IPS-11a (cell line): ENCODE results near the gene SI.
"Not testable (repeated sequence)": the region's sequence is repeated elsewhere in the genome, so short reads cannot be mapped to it uniquely, and the experiment has no call there.

Source experiments
- H3K4me3 ChIP-seq: one replicate; pipeline ENCODE4 v1.5.1; 2013; ENCODE audit warnings: low read depth, low read length, control low read depth

The SI gene

DNA sequence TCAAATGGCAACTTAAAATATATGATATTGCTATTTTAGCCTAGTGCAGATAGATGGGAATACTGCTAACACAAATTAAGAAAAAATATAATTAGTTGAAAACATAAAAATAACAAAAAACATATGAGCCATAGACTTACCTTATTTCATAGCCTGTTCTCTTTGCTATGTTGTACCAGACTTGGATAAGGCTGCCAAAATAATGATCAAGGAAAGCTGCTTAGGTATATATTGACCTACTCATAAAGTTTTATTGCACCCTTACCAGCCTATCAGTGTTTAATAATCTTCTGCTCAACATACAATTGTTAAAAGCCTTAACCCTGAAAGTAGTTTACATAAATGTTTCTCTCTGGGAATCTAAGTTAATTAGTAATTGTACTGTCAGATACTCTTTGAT, at the start of gene SI:
Gene SI (minus strand): TSS at position 204 of the 400 bp plus-strand sequence. CDS start 2,484 bp downstream, outside the sequence.
- no peak within 1 kb of the TSS for H3K4me3 ChIP-seq

DNA sequence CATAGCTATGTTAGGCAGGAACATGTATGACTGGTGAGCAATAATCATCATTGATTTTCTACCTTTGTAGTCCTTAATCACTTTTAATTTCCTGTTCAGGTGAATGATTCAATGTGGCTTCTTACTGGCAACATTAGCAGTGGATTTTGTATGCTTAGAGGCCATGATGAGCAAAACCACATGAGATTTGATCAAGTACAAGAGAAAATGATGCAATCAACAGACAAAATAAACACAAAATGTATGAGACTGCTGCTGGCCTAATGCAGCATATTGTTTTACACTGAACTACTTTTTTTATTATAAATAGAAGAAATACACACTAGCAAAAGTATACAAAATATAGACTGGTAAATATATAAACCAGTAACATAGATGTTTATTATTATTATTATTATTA, 47.5 kb upstream of the SI start:
- no peak overlapping the region for H3K4me3 ChIP-seq

DNA sequence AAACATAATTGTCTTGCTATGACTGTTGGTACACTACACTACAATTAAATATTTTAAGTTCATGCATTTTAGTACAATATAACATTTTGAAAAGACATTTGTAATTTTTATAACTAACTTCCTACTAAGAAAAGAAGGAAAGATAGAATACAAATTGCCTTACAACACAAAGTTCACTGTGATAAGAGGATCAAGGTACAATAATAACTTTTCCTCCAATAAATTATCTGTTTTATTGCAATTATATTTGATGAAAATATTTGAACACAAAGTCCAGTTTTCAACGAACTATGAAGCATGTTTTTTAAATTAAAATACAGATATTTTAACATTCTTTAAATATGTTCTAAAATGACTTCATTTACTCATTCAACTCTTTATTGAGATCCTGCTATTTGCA, 33.1 kb upstream of the SI start:
- H3K4me3 ChIP-seq, result no peak overlapping the region

DNA sequence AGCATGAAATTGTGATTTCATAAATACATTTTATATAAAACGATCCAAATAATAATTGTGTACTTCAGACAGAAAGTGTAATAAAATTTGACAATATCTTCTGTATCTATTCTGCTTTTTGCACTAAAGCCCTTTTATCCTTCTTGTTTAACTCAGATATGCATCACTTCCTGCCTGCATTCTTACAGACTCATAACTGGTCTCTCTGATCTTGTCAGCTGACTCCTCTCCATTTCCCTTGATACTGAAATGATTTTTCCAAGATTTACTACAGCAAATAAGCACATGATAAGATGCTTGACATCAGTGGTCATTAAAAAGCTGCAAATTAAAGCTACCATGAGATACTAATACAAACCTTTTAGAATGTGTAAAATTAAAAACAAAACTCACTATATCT, 25.3 kb upstream of the SI start:
- no peak overlapping the region for H3K4me3 ChIP-seq

DNA sequence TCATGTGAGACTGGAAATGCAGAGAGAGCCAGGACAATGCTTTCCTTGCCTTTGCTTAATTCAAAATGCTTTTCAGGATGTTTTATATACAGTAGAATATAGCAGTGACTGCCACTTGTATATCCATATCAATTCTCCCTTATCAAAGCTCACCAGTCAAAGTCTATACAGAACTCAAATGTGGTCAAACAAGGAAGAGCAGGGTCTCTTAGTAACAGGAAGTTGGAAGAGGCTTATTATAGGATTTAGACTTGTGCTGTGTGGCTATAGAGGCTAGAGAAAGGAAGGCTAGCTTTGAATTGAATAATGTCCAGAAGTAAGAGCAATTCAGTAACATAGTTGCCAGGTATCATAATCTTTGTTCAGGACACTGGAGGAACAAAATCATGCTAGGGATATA, 4.4 kb upstream of the SI start:
- H3K4me3 ChIP-seq, result no peak overlapping the region

DNA sequence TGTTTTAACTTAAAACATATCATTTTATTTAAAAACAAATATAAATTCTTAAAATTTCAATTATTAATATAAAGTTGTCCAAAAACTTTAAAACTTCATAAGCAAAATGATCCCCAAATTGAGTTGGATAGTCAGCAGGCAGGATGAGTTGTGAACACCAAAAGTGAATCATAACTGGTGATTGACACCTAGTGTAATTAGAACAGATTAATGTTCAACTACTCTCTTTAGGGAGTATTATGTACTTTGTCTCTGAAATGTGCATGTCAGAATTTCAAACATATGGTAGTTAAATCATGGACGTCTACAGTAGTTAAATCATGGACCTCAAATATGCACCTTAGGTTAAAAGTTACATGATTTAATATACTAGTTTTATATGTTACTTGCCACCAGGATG, 2.9 kb upstream of the SI start:
- no peak overlapping the region for H3K4me3 ChIP-seq

DNA sequence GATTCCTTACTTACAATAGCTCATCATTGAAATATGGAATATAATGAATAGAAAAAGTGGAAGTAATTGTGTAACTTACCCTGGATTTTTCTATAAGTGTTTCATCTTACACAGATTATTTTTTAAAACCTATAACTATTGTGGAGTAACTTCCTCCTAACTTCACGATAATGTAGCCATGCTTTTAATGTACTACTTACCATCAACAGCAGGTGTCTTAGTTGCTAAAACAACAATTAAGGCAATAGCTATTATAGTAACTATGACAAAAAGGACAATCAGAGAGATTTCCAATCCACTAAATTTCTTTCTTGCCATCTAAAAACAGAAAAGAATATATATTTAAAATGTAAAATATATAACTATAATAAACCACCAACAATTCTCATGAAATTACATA, 2.6 kb downstream of the SI start:
- H3K4me3 ChIP-seq, result no peak overlapping the region

DNA sequence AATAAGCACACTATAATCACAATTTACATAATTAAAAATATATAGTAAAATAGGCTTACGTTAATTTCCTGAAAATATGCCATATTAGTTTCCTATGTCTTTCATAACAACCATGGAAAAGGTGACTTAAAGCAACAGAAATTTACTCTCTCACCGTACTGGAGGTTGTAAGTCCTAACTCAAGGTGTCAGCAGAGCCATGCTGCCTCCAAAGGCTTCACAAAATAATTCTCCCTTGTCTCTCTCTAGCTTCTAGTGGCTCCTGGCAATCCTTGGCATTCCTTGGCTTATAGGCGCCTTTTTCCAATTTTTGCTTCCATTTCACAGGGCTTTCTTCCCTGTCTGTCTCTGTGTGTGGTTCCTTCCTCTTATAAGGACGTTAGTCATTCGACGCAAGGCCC, 7.6 kb downstream of the SI start:
- H3K4me3 ChIP-seq, result no peak overlapping the region

DNA sequence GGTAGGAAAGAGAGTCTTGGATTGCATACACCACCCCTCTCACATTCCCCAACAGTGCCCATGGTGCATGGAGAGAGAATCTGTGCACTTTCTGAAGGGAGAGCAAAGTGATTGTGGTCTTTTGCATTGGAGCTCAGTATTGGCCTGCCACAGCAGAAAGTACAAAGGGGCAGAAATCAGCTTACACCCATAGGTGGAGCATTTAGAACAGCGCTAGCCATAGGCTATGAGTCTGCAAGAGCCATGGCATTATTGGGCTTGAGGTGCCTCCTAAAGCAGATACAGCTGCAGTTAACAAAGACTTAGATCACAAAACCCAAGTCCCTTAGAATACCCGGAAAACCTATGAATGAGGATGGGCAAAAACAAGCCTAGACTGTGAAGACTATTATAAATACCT, 21.8 kb downstream of the SI start:
- no peak overlapping the region for H3K4me3 ChIP-seq

DNA sequence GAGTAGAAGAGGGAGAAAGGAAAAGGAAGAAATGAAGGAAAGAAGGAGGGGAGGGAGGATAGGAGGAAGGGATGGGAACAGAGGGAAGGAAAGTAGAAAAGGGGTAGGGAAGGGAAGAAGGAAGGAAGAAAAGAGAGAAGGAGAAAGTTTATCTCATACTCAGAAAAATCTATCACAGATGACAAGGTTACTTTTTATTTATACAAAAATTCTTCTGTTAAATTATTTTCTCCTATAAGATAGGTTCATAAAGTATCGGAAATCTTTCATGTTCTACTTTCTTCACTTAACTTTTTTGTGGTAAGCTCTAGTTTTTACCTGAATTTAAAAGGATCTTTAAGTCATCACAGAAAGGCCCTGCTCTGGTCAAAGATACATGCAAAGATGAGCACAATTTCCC, 38.1 kb downstream of the SI start:
- no peak overlapping the region for H3K4me3 ChIP-seq

DNA sequence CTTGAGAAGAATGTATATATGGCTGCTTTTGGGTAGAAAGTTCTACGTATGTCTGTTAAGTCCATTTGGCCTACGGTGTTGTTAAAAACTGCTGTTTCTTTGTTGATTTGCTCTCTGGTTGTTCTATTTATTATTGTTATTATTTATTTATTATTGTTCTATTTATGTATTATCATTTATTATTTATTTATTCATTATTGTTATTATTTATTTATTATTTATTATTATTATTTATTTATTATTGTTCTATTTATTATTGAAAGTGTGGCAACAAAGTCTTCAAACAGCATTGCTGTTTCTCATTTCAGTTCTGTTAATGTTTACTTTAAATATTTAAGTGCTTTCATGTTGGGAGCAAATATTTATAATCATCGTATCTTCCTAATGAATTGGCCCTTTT, 66.7 kb downstream of the SI start:
- no peak overlapping the region for H3K4me3 ChIP-seq

DNA sequence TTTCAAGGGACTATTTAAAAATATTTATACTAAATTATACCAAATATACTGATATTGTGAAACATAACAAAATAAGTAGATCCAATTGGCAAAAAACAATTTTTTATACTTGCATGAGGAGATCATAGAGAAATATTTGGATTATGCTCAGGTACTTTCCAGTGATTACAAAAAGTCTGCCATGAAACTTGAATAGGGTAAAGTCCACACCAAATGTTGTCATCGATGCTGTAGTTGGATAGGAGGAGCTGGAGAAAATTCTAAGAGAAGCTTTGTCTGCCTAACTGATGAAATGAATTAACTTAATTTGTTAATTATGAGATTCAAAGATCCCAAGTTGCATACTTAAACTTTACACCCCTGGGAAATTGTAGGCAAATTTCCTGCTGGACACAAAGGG, 93.3 kb downstream of the SI start:
- H3K4me3 ChIP-seq, result no peak overlapping the region

DNA sequence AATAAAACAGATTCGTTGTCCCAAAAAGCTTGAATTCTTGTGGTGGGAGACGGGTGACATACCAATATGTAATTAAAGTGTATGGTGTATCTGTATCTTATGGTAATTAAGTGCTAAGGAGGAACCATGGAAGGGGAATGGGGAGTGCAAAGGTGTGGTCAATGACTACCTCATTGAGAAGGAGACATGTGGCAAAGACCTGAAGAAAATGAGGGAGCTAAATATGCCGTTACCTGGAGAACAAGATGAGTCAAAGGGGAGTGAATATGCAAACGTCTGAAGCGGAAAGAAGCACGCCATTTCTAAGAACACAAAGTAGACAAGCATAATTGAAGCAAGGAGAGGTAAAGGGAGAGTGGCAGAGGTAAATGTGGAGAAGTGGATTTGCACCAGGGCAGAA, 115.7 kb downstream of the SI start:
- H3K4me3 ChIP-seq, result no peak overlapping the region

DNA sequence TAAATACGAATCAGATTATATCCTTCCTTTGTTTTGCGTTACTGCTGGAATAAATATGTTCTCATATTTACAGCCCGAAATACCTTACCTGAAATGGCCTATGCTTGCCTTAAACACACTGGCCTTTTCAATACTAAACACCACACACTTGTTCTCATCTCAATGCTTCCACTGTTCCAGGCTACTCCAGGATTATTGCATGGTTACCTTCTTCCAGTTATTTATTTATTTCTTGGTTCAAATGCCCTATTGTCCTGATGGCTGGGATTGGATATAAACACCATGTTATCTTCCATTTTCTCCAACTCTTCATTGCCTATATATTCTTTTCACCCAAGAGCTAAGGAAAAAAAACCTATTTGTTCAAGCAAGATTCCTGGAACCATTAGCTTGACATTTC, 125.3 kb downstream of the SI start:
- no peak overlapping the region for H3K4me3 ChIP-seq

DNA sequence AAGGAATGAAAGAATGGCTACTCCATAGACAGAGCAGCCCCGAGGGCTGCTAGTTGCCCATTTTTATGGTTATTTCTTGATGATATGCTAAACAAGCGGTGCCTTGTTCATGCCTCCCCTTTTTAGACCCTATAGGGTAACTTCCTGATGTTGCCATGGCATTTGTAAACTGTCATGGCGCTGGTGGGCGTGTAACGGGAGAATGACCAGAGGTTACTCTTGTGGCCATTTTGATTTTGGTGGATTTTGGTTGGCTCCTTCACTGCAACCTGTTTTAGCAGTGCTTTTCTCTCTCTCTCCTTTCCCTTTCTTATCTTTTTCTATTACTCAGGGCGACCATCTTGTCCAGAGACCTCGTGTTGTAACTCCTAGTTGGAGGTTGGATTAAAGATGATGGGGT, 126.9 kb downstream of the SI start:
- not testable (repeated sequence) for H3K4me3 ChIP-seq

DNA sequence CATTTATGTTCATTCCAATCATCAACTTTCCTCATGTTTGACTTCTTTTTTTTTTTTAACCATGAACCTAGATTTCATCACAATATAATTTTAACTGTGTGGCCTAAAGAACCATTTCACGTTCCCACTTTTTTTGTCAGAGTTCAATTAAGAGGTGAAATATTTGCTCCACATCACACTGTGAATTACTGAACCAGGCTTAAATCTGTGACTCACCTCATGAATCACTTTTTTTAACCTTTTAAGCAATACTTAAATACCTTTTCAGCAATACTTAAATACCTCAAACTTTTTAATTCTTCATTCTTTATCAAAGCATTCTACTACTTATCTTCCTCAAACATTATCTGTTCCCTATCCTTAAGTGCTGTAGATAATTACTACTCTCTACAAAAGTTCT, 137.6 kb downstream of the SI start:
- no peak overlapping the region for H3K4me3 ChIP-seq

DNA sequence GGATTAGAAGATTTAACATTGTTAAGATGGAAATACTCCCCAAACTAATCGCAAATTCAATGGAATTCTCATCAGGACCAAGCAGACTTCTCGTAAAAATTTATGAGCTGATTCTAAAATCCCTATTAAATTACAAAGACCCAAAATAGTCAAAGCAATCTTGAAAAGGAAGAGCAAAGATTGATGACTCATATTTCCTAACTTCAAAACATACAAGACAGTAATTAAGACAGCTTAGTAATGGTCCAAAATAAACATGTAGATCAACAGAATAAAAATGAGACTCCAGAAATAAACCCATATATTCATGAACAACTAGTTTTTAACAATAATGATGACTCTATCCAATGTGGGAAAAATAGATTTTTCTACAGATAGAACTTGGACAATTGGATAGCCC, 148.7 kb downstream of the SI start:
- no peak overlapping the region for H3K4me3 ChIP-seq
